Astrocyte of the cerebellum (primary cell): ENCODE data around the gene SLC25A4.
"Not testable (repeated sequence)": the region's sequence is repeated elsewhere in the genome, so short reads cannot be mapped to it uniquely, and the experiment has no call there.

Experiments
- DNase-seq: peaks from one replicate; pipeline ENCODE4 v3.0.0-alpha.2; 2011; ENCODE audit warnings: low read depth
- H3K4me3 ChIP-seq: 2 replicates; pipeline ENCODE4 v1.5.1; 2011; ENCODE audit warnings: mild to moderate bottlenecking, low read depth, low read length, moderate library complexity
- CTCF ChIP-seq: IDR thresholded peaks from 2 replicates; pipeline ENCODE4 v1.5.1; 2012; ENCODE audit warnings: low read length, low read depth, moderate library complexity, mild to moderate bottlenecking; ENCODE audit errors: missing control alignments
- in situ Hi-C: cut with HindIII; loops from 2 replicates; pipeline ENCODE4 v1.10.0; 2017; ENCODE audit warnings: low sequenced_read_pairs

SLC25A4 gene

DNA sequence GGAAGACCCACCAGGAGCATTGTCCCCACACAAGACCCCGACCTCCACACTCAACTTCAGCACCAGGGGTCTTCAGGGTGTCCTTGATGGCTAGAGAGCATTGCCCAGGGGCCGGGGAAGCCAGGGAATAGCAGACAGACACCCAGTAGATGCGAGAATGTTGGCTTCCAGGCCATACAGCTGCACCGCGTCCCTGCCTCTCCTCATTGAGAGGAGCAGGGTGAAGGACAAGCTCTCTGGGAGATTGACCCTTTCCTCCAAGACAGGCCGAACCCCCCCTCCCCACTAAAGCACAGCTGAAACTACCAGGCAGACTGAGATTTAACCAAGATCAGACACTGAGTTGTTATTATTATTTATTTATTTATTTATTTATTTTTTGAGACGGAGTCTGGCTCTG, 42.6 kb upstream of the SLC25A4 start:
- in situ Hi-C loops: no loop called here
- TF ChIP-seq CTCF: no peak
- no peak overlapping the region for H3K4me3 ChIP-seq
- DNase-seq: no peak

DNA sequence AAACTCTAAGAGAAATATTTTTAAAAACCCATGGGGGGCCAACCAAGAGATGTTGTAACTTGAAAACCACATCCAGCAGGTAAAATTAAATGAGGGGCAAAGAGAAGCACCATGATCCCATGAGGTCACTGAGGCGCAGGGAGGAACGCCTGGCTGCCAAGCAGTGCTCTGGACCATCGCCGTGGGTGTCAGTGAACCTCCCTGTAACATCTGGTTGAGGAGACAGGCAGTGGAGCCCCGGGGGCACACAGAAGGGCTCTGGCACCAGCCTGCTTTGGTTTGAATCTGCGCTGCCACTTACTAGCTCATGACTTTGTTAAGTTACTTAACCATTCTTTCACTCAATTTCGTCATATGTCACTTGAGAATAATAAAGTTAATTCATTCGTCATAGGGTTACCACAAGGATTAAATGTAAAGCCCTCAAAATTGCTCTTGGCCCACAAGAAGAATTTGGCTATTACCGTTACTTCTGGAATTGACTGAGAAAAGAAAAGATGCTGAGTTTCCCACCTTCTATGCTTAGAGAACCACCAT, 41.6 kb upstream of the SLC25A4 start:
- H3K4me3 ChIP-seq: no peak overlapping the region
- in situ Hi-C loops: no loop called here
- DNase-seq: no peak

GRCh38 chr4:185104733-185105132, 38.3 kb upstream of the SLC25A4 start:
- no peak for TF ChIP-seq CTCF
- H3K4me3 ChIP-seq: no peak overlapping the region
- in situ Hi-C loops: loop anchor here (5.0 kb wide), 1 partner anchor 58 kb away; no protein-coding TSS in a partner anchor
- no peak for DNase-seq

More for the DNA sequence above, 41.6 kb upstream of the SLC25A4 start:
- no peak for TF ChIP-seq CTCF

DNA sequence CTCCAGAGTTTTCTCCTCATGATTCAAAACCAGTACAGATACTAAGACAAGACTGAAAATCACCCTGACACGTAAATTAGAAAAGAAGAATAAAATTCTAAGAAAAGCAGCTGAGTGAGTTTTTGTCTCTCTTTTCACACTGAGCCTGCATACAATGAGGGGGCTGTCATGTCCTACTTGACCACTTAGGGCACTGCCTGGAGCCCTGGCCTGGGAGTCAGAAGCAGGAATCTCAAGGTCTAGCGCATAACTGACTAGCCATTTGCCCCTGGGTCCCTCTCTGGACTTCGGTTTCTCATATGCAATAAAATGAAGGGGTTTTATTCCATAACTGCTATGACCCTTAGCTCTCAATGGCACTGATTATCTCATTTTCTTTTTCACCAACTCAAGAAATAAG, 36.7 kb upstream of the SLC25A4 start:
- in situ Hi-C loops: loop anchor here (5.0 kb wide), 1 partner anchor 56 kb away; no protein-coding TSS in a partner anchor
- no peak for TF ChIP-seq CTCF
- H3K4me3 ChIP-seq: no peak overlapping the region
- no peak for DNase-seq

DNA sequence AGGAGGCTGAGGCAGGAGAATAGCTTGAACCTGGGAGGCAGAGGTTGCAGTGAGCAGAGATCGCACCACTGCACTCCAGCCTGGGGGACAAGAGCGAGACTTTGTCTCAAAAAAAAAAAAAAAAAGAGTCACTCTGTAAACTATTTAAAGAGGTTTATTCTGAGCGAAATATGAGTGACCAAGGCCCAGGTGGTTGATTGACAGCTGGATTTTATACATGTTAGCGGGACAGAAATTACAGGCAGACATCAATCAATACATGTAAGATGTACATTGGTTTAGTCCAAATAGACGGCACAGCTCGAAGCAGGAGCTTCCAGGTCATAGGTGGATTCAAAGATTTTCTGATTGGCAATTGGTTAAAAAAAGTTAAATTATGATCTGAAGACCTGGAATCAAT, 35.5 kb upstream of the SLC25A4 start:
- not testable (repeated sequence) for DNase-seq, H3K4me3 ChIP-seq
- in situ Hi-C loops: loop anchor here (5.0 kb wide), 1 partner anchor 55 kb away; no protein-coding TSS in a partner anchor

- in situ Hi-C loops: loop anchor here (5.0 kb wide), 1 partner anchor 54 kb away; no protein-coding TSS in a partner anchor
- DNase-seq: no peak
- TF ChIP-seq CTCF: no peak
- no peak overlapping the region for H3K4me3 ChIP-seq
Observed at GRCh38 chr4:185108185-185108584, 34.9 kb upstream of the SLC25A4 start.

- no peak for TF ChIP-seq CTCF
- no peak for DNase-seq
- in situ Hi-C loops: loop anchor here (5.0 kb wide), 1 partner anchor 54 kb away; no protein-coding TSS in a partner anchor
- no peak overlapping the region for H3K4me3 ChIP-seq
Observed at GRCh38 chr4:185108669-185109068, 34.4 kb upstream of the SLC25A4 start.
